AG09309 (cell line): ENCODE results near the gene HLX.
A peak's percentile ranks its signal among the peaks of the same experiment; 100 is the strongest.

Source experiments
- DNase-seq: peaks from one replicate; pipeline ENCODE4 v3.0.0-alpha.2; 2010; ENCODE audit warnings: low read depth
- H3K4me3 ChIP-seq: 2 replicates; pipeline ENCODE4 v1.5.1; 2011; ENCODE audit warnings: mild to moderate bottlenecking, low read depth, low read length, moderate library complexity; ENCODE audit not compliant: control insufficient read depth
- CTCF ChIP-seq: IDR thresholded peaks from 2 replicates; pipeline ENCODE4 v1.5.1; 2011; ENCODE audit warnings: mild to moderate bottlenecking, low read depth, low read length, inconsistent platforms; ENCODE audit not compliant: insufficient read depth, control insufficient read depth; ENCODE audit errors: missing control alignments

The HLX gene

GRCh38 chr1:220921971-220922635 is 42.9 kb downstream of the HLX start:
- no peak for DNase-seq
- no peak for TF ChIP-seq CTCF
- no peak overlapping the region for H3K4me3 ChIP-seq

GRCh38 chr1:220922951-220923350 is 43.7 kb downstream of the HLX start:
- DNase-seq: no peak
- TF ChIP-seq CTCF: no peak

GRCh38 chr1:220924331-220924970 is 45.2 kb downstream of the HLX start:
- TF ChIP-seq CTCF: no peak
- DNase-seq: no peak
- H3K4me3 ChIP-seq: no peak overlapping the region

More at GRCh38 chr1:220922951-220923350, 43.7 kb downstream of the HLX start:
- H3K4me3 ChIP-seq: no peak overlapping the region

- H3K4me3 ChIP-seq: no peak overlapping the region
- no peak for DNase-seq
- TF ChIP-seq CTCF: no peak
Observed at GRCh38 chr1:220925707-220926106, 46.5 kb downstream of the HLX start.

- TF ChIP-seq CTCF: no peak
- H3K4me3 ChIP-seq: no peak overlapping the region
- DNase-seq: peak; percentile 78
Observed at GRCh38 chr1:220926146-220926545, 46.9 kb downstream of the HLX start.

GRCh38 chr1:220927442-220927841 is 48.2 kb downstream of the HLX start:
- TF ChIP-seq CTCF: no peak
- DNase-seq: no peak

GRCh38 chr1:220928320-220928719 is 49.1 kb downstream of the HLX start:
- no peak overlapping the region for H3K4me3 ChIP-seq
- no peak for DNase-seq
- no peak for TF ChIP-seq CTCF

More at GRCh38 chr1:220927442-220927841, 48.2 kb downstream of the HLX start:
- H3K4me3 ChIP-seq: no peak overlapping the region
